Measurements from ENCODE around the gene GPER1.

GRCh38 chr7:1120791-1121190 is 32.9 kb downstream of the GPER1 start:
- TF ChIP-seq CTCF (IDR thresholded peaks at IDR 0.05), result no peak
- no peak for TF ChIP-seq POLR2AphosphoS5 (IDR thresholded peaks at IDR 0.05)
- no peak for TF ChIP-seq EP300 (IDR thresholded peaks at IDR 0.05)
- TF ChIP-seq POLR2A (IDR thresholded peaks at IDR 0.05; ENCODE audit: low read depth), result no peak
